Measurements from ENCODE around the gene PSKH1.
"Not testable (repeated sequence)": the region's sequence is repeated elsewhere in the genome, so short reads cannot be mapped to it uniquely, and the experiment has no call there.

PSKH1 gene

GRCh38 chr16:67892899-67893742 is at the start of gene PSKH1:
TSS of gene PSKH1 (plus strand) at chr16:67893254. CDS start at chr16:67908750, 15,496 bp downstream.
- DNase-seq (ENCODE audit: low read depth, low spot score), result peak; percentile 84

- no peak for DNase-seq (ENCODE audit: low read depth, low spot score)
Measured at GRCh38 chr16:67843343-67843765, 49.7 kb upstream of the PSKH1 start.

GRCh38 chr16:67844497-67844896 is 48.6 kb upstream of the PSKH1 start:
- DNase-seq (ENCODE audit: low read depth, low spot score), result no peak

DNA sequence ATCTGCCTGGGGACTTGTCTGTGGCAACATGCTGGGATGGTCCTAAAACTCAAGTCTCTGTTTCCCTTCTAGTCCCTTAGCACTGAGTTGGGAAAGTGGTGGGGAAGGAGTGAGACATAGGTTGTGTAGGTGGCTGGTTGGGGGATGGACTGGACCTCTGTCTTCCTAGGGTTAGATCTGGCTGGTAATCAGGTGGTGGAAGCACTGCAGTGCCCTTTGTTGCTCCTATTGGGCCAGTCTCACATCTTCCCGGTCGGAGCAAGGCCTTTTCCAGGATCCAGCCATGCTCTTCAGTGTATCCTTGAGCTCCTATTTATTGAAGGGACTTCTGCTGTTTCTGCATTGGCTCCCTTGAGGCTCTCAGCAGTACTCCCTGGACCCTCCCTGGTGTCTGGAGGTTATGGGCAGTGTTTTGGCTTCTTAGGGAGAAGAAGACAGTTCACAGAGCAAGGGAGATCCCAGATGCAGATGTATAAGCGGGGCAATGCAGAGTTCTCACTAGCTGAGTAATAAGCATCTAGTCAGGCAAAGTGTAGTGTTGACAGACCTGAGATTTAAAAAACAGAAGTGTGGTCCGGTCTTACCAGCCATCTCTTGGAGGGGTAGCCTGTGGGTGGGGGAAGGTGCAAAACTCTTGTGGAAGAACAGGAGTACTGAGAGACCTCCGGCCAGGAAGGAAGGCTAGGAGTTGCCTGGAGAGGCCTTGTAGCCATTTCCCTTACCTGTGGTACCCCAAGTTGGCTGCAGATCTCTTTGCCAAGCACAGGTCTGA is 47.6 kb upstream of the PSKH1 start:
- DNase-seq (ENCODE audit: low read depth, low spot score), result no peak

- no peak for DNase-seq (ENCODE audit: low read depth, low spot score)
Measured at GRCh38 chr16:67846063-67846319, 47.1 kb upstream of the PSKH1 start.

- peak; percentile 83 for DNase-seq (ENCODE audit: low read depth, low spot score)
Measured at GRCh38 chr16:67846320-67847063, 46.6 kb upstream of the PSKH1 start, which contains the start of gene NUTF2. TSS of gene NUTF2 (plus strand) at chr16:67846933. CDS start at chr16:67865131, 18,198 bp downstream.

- DNase-seq (ENCODE audit: low read depth, low spot score), result no peak
Measured at GRCh38 chr16:67847064-67847861, 45.8 kb upstream of the PSKH1 start, which contains the start of gene CENPT. TSS of gene CENPT (minus strand) at chr16:67847693. CDS start at chr16:67833859, 13,834 bp downstream.

DNA sequence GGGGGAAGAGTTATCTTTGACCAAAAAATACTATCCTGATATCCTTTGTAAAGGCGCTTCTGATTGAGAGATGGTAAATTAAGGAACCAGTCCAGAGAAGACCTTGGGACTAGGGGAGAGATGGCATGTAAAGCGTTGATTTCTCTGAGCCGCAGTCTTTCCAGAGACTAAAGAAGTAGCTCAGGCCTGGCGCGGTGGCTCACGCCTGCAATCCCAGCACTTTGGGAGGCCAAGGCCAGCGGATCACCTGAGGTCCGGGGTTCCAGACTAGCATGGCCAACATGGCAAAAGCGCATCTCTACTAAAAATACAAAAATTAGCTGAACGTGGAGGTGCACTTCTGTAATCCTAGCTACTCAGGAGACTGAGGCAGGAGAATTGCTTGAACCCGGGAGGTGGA is 44.9 kb upstream of the PSKH1 start:
- DNase-seq (ENCODE audit: low read depth, low spot score), result no peak

GRCh38 chr16:67853670-67854069 is 39.4 kb upstream of the PSKH1 start:
- DNase-seq (ENCODE audit: low read depth, low spot score), result no peak

- no peak for DNase-seq (ENCODE audit: low read depth, low spot score)
Measured at GRCh38 chr16:67855789-67856188, 37.3 kb upstream of the PSKH1 start.

DNA sequence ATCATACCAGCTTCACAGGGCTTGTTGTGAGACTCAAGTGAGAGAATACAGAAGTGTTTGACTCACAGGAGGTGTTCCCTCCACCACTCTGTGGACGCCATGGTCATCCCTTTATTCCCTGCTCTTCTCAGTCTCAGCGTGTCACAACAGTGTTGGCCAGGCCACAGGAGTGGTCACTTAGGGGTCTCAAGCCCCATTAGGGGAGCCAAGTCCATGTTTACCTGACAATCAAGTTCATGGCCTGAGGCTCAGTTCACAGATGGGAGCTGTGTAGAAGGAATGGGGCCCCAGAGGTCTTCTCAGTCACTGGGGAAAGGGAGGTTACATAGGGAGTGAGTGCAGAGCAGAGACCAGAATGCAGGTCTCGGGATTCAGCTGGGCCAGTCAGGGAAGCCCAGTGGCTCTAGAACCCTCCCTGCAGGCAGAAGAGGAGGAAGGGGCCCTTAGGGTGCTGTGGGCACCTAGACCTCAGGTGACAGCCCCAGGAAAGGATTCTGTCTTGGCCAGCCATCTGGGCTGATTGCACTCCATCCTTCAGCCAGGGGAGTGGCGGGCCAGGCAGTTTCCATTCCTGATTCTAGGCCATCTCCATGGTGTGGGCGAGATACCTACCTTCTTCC is 36.0 kb upstream of the PSKH1 start:
- DNase-seq (ENCODE audit: low read depth, low spot score), result no peak

GRCh38 chr16:67857547-67858233 is 35.4 kb upstream of the PSKH1 start:
- DNase-seq (ENCODE audit: low read depth, low spot score), result no peak

GRCh38 chr16:67858500-67858899 is 34.6 kb upstream of the PSKH1 start:
- DNase-seq (ENCODE audit: low read depth, low spot score), result no peak

DNA sequence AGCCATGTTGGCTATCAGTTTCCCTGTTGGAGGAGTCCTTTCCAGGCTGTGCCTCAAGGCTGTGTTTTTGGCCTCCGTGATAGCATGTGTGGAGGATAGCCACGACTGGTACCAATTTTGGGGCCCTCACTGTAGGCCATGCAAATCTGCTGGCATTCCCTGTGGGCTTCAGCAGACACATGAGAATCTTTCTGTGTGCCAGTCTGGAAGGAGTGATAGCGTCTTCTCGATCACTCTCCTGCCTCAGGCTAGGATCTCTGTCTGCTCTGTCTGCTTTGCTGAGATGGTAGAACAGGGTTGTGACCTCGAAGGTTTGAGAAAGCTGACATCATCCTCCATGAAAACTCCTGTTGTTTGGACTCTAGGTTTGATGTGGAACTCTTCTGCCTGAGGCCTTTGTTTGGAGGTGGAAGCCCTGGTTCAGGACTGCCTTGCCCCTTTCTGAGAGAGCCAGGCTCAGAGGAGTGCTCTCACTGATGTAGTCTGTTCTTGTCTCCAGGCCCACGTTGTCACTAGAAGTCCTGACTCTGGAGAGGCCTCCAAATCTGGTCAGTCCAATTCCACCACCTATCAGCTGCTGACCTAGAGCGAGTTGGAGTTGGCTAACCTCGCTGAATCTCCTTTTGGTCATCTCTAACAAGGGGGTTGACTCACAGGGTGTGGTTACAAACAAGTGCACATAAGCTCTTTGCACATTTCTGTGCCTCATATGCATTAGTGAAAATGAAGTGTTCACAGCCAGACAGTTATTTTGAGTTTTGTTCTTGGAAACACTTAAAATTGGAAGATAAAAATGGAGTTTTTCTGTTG is 32.3 kb upstream of the PSKH1 start:
- no peak for DNase-seq (ENCODE audit: low read depth, low spot score)

DNA sequence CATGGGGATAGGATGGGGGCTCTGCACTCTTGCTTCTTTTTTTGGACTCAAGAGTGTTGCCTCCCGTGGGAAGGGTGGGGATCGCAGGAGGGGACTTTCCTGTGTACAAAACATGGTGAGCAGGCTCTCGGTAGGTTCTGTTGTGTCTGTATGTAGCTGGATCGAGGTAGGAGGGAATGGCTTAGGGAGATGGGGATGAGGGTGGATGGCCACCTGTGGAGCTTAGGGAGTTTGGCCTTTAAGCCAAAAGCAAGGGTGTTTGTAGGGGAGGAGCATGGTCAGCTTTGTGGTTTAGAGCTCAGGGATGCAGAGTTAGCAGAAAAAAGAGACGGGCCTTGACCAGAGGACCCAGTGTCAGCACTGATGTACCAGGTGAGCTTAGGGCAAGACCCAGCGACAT is 31.2 kb upstream of the PSKH1 start:
- DNase-seq (ENCODE audit: low read depth, low spot score), result no peak

GRCh38 chr16:67862623-67863583 is 30.2 kb upstream of the PSKH1 start:
- no peak for DNase-seq (ENCODE audit: low read depth, low spot score)

- not testable (repeated sequence) for DNase-seq (ENCODE audit: low read depth, low spot score)
Measured at GRCh38 chr16:67864044-67864443, 29.0 kb upstream of the PSKH1 start.

- no peak for DNase-seq (ENCODE audit: low read depth, low spot score)
Measured at GRCh38 chr16:67864594-67864993, 28.5 kb upstream of the PSKH1 start.

Measured in smooth muscle cell of the brain vasculature (primary cell).